Measurements from ENCODE around the gene TNNI2. TPM values are rescaled to one million over a fixed set of nuclear protein-coding genes. Genes with fewer than 3 reads are reported as not detected.

The TNNI2 gene
- total RNA-seq, 2 donors from 2014 or later: not detected

DNA sequence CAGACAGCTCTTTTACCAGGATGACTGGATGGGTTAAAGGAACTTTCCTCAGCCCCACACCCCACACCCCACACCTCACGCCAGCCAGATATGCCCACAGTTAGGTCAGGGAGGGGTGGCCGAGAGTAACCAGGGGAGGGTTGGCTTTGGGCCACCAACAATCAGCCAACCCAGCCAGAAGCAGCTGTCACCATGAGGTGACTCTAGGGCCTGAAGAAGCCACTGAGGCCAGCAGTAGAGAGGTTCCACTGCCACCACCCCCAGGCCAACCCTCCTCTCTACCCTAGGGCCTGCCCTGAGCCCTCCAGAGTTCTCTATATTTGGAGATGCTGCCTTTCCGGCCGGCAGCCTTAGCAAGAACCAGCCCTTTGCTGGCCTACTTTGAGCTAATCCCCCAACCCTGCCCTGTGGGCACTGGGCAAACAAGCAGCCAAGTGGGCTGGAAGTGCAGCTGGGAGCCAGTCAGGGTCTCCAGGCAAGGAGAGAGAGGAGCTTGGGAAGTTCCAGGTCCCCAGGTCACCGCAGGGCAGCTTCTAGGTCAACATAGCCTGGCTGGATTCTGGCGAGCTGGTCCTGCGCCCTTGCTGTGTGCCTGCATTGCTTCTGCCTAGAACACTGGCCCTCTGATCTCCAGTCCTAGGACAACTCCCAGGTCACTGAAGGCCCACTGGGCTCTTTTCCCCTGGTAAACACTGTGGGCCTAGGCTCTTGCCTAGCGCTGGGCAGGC is 16.0 kb upstream of the TNNI2 start:
- Histone ChIP-seq H3K36me3 (no peaks in the 10 kb centered on the region), H3K9me3 (peaks cover 0 to 16% of the 10 kb centered on the region in 2 donors), H3K27me3 (no peaks in the 10 kb centered on the region), H3K4me1 (peaks cover 0 to 14% of the 10 kb centered on the region in 2 donors), H3K4me3 (no peak overlapping the region), H3K27ac (no peak overlapping the region)
- TF ChIP-seq, protein P1, sequence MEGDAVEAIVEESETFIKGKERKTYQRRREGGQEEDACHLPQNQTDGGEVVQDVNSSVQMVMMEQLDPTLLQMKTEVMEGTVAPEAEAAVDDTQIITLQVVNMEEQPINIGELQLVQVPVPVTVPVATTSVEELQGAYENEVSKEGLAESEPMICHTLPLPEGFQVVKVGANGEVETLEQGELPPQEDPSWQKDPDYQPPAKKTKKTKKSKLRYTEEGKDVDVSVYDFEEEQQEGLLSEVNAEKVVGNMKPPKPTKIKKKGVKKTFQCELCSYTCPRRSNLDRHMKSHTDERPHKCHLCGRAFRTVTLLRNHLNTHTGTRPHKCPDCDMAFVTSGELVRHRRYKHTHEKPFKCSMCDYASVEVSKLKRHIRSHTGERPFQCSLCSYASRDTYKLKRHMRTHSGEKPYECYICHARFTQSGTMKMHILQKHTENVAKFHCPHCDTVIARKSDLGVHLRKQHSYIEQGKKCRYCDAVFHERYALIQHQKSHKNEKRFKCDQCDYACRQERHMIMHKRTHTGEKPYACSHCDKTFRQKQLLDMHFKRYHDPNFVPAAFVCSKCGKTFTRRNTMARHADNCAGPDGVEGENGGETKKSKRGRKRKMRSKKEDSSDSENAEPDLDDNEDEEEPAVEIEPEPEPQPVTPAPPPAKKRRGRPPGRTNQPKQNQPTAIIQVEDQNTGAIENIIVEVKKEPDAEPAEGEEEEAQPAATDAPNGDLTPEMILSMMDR (IDR thresholded peaks at IDR 0.05): no peak
- no peak for DNase-seq (ENCODE audit: low spot score)

DNA sequence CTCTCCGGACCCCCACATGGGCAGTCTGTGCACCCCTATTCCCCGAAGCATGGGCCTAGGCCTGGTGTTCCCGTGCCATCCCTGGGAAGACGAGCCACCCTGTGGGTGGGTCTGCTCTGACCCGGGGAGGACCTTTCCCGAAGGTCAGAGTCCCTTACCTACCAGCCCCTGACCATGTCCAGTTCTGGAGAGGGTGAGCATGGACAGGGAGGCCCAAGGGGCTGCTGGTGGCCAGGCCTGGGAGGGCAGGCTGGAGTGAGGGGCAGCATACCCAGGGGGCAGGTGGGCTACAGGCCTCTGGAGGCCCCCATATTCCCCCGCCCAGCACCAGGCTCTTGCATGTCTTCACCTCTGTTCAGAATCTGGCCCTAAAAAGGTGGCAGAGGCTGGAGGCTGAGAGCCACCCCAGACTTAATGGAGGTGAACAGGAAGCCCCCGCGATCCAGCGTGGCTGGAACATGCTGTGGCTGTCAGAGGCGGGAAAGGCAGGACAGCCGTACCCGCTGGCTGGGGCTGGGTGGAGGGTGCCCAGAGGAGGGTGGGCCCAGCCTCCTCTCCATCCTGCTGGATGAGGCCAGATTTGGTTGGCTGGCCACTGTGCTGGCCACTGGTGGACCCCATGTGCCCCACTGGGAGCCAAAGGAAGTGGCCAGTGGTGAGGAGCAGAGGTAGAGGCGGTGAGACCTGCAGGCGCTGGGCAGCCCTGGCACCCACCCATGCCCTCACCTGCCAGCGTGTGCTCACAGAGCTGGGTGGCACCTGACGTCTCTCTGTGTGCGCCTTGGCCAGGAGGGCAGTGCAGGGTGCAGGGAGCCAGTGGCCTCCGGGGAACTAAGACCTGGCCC is 15.2 kb upstream of the TNNI2 start:
- H3K36me3 ChIP-seq: no peaks in the 10 kb centered on the region
- H3K4me3 ChIP-seq: no peak overlapping the region
- DNase-seq (ENCODE audit: low spot score): no peak
- TF ChIP-seq, protein P1 (IDR thresholded peaks at IDR 0.05): no peak
- peaks cover 0 to 11% of the 10 kb centered on the region in 2 donors for H3K9me3 ChIP-seq
- H3K27ac ChIP-seq: no peak overlapping the region
- peaks cover 0 to 14% of the 10 kb centered on the region in 2 donors for H3K4me1 ChIP-seq
- no peaks in the 10 kb centered on the region for H3K27me3 ChIP-seq

DNA sequence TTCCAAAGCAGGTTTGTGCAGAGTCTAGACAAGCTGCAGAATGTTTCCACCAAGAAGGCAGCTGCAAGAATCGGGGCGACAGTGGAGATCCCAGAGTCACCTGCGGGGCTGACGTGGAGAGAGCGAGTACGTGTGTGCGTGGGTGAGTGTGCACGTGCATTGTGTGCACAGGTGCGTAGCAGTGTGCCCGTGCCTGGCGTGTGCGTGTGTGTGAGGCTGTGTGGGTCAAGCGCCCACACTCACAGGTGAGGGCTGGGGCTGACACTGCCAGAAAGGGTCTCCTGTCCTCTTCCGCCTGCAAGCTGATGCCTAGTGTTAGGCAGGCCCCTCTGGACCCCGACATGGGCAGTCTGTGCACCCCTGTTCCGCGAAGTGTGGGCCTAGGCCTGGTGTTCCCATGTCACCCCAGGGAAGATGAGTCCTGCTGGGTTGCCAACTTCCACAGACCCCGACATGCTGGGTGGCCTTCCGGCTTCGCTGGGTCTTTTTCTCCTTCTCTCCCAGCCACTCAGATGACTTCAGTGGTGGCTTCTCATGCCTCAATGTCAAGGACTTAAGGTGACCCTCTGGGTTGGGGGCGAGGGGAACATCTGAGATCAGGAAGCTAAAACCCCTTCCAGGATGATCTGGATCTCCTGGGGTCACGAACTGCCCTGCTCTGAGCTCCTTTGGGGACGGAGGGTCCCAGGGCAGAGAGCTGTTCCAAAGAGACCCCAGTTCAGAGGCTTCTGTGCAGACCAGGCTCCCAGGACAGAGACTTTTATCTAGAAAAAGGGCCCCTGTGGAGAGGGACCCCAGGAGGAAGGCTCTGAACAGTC is 14.4 kb upstream of the TNNI2 start:
- Histone ChIP-seq H3K27ac (no peak overlapping the region), H3K9me3 (peaks cover 0 to 2% of the 10 kb centered on the region in 2 donors), H3K4me3 (no peak overlapping the region), H3K27me3 (no peaks in the 10 kb centered on the region), H3K36me3 (no peaks in the 10 kb centered on the region), H3K4me1 (peaks cover 0 to 14% of the 10 kb centered on the region in 2 donors)
- TF ChIP-seq, protein P1 (IDR thresholded peaks at IDR 0.05): no peak
- no peak for DNase-seq (ENCODE audit: low spot score)

DNA sequence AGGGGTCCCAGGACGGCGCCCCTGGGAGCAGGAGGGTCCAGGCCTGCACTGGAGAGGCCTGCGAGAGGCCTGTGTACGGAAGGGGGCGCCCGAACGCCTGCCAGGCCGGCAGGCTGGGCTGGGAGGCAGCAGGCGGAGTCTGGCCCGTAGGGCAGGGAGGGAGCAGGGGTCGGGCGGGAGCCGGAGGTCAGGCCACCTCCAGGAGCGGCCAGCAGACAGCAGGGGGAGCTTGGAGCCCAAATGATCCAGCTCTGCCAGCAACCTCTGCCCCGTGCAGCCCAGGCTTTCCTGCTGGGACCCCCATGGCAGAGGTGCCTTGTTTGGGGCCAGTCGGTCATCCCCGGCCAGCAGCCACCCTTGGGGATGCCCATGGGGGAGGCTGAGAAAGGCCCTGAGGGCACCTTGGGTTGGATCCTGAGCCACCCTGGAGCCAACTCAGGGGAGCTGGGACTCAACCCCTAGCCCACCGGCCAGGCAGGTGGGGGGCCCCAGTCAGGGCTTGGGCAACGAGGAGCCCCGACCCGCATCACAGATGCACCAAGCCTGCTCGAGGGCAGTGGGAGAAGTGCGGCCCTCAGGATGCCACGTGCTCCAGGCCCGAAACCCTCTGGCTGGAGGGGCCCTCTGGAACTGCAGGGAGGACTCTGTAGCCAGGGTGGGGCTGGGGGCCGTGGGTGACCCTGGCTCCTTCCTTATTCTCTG is 13.6 kb upstream of the TNNI2 start:
- peaks cover 0 to 14% of the 10 kb centered on the region in 2 donors for H3K4me1 ChIP-seq
- no peak overlapping the region for H3K4me3 ChIP-seq
- TF ChIP-seq, protein P1 (IDR thresholded peaks at IDR 0.05): peak in 1 of 2 donors; percentile 52
- H3K27ac ChIP-seq: no peak overlapping the region
- no peaks in the 10 kb centered on the region for H3K9me3 ChIP-seq
- DNase-seq (ENCODE audit: low spot score): no peak
- no peaks in the 10 kb centered on the region for H3K27me3 ChIP-seq
- no peaks in the 10 kb centered on the region for H3K36me3 ChIP-seq

DNA sequence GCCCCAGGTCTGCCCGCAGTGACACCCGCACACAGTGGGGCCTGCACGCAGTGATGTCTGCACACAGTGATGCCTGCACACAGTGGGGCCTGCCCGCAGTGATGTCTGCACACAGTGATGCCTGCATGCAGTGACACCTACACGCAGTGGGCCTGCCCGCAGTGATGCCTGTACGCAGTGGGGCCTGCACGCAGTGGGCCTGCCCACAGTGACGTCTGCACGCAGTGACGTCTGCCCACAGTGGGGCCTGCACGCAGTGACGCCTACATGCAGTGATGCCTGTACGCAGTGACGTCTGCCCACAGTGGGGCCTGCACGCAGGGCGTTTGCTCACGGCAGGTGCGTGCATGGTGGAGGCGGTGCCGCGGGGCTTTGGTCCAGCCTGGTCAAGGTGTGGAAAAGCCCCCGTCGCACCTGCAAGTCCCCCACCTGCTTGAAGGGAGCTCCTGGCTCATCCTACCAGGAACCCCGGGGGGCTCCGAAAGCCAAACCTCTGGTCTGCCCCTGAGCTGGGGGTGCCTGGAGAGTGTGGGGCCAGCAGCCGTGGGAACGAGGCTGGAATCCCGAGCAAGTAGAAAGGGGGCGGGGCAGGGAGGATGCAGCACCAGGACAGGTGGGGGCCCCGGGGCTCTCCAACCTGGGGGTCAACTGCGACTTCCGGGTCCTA is 12.9 kb upstream of the TNNI2 start:
- TF ChIP-seq, protein P1 (IDR thresholded peaks at IDR 0.05): no peak
- Histone ChIP-seq H3K36me3 (no peaks in the 10 kb centered on the region), H3K4me3 (no peak overlapping the region), H3K27me3 (no peaks in the 10 kb centered on the region), H3K4me1 (peaks cover 0 to 14% of the 10 kb centered on the region in 2 donors), H3K27ac (no peak overlapping the region), H3K9me3 (no peaks in the 10 kb centered on the region)
- no peak for DNase-seq (ENCODE audit: low spot score)

Data from right atrium auricular region (tissue), 2 donors.